GM19452 (cell line): ENCODE data around the gene TRAFD1.
"Not testable (repeated sequence)": the region's sequence is repeated elsewhere in the genome, so short reads cannot be mapped to it uniquely, and the experiment has no call there.

Experiments used
- ATAC-seq: cut with Tn5 transposase; IDR thresholded peaks from one replicate; pipeline ENCODE4 v1.9.1; 2021; ENCODE audit not compliant: unreplicated experiment

Gene TRAFD1

DNA sequence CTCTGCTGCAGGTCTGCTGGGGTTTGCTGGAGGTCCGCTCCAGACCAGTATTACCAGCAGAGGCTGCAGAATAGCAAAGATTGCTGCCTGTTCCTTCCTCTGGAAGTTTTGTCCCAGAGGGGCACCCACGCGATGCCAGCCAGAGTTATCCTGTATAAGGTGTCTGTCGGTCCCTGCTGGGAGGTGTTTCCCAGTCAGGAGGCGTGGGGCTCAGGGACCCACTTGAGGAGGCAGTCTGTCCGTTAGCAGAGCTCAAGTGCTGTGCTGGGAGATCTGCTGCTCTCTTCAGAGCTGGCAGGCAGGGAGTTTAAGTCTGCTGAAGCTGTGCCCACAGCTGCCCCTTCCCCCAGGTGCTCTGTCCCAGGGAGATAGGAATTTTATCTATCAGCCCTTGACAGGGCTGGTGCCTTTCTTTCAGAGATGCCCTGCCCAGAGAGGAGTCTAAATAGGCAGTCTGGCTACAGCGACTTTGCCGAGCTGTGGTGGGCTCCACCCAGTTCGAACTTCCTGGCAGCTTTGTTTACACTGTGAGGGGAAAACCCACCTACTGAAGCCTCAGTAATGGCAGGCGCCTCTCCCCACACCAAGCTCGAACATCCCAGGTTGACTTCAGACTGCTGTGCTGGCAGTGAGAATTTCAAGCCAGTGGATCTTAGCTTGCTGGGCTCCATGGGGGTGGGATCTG lies 33.2 kb downstream of the TRAFD1 start:
- not testable (repeated sequence) for ATAC-seq

DNA sequence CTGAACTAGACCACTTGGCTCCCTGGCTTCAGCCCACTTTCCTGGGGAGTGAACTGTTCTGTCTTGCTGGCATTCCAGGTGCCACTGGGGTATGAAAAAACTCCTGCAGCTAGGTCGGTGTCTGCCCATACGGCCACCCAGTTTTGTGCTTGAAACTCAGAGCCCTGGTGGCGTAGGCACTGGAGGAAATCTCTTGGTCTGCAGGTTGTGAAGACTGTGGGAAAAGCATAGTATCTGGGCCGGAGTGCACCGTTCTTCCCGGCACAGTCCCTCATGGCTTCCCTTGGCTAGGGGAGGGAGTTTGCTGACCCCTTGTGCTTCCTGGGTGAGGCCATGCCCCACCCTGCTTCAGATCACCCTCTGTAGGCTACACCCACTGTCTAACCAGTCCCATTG lies 33.8 kb downstream of the TRAFD1 start:
- ATAC-seq, result no peak

DNA sequence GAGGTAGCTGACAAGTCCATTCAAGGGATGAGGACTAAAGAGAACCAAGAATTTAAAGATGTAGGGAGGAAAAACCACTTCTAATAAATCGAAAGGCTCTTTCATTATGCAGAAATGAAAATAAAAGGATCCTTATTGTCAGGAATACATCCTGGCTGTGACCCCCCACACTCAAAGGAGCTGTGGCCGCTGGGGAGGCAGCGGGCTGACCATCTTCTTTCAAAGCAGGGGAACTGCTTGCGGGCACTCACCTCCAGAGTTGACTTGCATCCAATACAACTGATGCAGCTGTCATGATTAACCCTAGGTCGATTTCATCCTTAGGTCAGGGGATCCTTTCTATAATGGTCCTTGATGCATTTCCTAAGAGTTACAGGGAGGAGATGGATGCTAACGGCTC lies 35.3 kb downstream of the TRAFD1 start:
- ATAC-seq, result no peak

DNA sequence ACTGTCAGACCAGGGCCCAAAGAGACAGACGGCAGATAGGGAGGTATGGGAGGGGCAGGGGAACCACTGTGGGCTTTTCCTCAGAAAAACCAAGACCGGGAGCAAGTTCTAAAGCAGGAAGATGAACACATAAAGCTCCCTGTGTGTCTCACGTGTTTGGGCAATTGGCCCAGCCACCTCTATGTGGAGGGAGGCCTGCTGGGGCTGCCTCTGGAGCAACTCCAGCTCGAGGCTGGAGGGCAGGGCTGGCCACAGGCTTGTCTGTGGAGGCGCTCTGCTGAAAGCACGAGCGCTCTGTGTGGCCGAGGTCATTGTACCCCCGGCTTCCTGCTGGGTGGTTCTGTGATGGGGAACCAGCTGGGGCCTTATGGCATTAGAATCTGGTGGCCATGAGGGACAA lies 36.4 kb downstream of the TRAFD1 start:
- ATAC-seq, result no peak

DNA sequence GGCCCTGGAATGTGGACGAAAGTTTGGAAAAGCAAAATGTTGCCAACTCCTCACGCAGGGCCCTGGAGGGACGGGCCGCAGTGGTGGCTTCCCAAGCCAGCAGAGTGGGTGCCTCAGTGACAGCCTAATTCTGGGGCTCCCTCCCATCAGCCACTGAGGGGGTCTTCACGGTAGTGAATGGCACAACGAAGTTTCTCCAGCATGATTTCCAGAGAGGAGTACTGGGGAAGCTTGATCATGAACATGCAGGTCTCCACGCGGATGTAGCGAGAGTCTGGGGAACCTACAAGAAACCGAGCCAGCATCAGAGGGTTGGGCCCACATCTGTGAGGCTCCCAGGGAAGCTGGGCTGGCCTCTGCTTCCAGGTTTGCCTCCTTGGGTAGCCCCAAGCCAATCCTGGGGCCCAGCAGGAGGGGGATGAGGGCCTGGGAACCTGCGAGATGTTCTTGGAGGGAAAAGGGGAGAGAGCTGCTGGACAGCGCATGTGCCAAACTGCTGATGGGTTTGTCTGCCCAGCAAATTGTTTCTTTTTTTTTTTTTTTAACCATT lies 37.0 kb downstream of the TRAFD1 start:
- no peak for ATAC-seq

DNA sequence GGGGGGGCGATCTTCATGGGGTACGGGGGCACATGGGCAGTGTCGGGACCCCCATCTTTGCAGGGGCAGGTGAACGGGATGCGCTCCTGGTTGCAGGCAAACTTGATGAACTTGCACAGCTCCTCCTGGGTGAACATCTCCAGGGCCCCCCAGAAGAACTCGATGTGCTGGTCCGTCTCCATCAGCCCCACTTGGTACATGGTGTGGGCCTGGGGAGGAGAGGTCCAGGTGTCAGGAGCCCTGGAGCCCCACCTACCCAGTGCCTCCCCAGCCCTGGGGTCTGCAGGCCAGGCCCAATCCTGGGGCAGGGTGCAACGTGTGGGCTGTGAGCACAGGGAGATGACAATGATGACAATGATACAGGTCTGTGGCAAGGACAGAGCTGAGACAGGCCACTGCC lies 37.7 kb downstream of the TRAFD1 start:
- no peak for ATAC-seq

DNA sequence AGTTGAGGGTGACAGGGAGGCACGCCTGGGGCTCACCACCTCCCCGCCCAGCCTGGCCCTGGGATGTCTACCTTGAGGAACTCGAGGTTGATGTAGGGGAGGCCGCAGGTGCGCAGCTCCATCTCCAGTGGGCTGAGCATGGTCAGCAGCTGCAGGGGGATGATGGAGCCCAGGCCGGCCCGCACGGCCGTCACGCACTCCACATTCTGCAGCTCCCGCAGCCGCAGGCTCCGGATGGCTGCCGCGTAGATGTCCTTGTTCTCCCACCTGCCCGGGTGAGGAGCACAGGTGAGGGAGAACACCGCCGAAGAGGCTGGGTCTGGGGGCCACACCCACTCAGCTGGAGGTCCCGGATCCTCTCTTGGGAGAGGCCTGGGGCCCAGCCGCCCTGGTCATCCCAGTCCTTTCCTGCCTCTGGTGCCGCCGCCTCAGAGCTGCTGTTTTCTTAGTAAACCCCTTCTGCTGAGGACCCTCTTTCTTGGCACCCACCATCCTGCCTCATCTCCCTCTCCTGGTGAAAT lies 38.2 kb downstream of the TRAFD1 start:
- ATAC-seq, result no peak

DNA sequence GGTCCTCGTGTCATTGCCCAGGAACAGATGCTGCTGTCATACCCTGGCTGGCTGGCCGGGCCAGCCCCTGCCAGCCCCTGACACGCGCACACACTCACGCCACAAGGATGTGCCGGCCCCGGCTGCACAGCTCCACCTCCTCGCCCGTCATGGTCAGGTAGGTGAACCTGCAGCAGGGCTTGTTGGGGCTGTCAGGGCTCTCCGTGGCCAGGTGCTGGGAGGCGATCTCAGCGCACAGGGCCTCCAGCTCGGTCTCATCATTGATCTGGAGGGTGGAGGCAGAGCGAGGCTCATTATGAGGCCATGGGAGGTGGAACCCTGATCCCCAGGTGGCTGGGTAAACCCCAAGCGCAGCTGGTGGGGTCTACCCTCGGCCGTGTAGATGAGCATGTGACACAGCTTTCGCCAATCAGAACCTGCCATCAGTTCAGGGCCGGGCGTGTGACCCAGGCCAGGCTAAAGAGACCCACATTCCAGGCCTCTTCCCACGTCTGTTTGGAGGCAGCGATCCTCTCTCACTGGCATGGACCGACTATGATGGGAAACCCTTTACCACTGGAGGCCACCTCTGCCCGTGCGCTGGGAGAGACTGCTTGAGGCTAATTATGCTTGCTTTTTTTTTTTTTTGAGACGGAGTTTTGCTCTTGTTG lies 38.8 kb downstream of the TRAFD1 start:
- no peak for ATAC-seq

DNA sequence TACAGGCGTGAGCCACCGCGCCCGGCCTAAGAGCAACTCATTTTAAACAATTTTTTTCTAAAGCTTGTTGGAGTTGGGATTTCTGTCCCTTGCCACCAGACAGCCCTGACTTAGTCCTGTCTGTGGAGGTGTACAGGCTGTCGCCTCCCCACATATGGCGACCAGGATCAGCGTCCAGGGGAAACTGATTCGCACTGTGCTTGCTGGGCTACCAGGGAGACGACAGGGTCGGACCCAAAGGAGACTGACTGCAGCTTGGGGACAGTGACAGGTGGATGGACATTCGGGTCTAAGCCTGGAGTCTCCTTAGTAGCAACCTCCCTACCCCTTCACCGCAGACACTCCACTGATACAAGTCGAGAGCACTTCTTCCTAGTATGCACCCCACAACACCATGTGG lies 40.3 kb downstream of the TRAFD1 start:
- no peak for ATAC-seq

DNA sequence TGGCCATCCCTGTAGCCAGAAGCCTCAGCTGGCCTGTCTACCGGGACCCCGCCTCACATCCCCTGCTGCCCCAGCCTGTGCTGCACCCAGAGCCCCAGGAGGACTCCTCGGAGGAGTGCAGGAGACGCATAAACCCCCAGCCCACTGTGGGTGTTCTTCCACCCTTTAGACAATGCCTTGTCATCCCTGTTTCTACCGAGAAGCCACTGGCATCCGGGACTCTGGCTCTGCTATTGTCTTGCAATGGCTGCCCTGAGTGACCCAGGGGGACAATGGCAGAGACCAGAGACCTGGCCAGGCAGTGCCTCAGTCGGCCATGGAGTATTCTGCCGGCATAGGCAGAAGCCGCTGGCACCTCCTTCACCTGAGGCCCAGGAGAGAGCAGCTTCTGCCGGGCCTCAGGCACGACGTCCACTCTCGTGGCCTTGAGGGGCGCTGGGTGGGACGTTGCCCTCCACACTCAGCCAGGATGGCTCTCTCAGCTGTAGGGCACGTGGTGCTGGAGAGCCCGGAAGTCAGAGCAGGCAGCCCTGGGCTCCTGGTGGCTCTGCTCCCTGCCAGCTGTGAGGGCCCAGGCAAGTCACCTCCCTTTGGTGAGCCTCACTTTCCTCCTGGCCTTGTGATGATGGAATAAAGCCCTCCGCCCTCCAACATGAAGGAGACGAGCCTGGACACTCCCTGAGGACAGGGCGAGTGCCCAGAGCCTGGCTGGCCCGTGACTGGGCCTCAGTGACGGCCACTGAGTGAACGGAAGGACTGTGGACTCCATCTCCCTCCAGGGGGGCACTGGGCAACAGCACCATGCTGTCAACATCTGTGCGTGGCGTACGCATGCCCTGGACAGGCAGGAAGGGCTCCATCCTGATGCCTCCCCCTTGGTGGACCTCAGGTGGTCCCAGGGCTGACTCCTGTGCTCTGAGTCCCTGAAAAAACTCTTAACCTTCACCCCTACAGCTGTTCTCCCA lies 41.0 kb downstream of the TRAFD1 start:
- no peak for ATAC-seq

DNA sequence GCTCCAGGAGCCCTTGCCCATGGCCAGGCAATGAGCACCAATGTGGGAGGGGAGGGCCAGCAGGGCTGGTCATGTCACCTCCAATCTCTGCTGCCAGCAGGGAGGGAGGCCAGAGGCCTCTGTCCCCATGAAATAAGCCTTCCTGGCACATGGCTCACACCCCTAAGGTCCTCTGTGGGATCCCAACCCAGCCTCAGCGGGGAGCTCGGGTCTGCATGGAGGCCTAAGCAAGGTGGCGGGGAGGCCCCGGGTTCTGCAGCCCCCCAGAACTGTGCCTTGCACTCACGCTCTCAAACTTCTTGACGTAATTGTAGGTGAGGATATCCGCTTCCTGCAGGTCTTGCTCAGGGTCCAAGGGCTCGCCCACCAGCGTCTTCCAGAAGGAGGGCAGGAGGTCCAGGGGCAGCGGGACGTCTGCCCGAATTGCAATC lies 41.7 kb downstream of the TRAFD1 start:
- ATAC-seq, result no peak

DNA sequence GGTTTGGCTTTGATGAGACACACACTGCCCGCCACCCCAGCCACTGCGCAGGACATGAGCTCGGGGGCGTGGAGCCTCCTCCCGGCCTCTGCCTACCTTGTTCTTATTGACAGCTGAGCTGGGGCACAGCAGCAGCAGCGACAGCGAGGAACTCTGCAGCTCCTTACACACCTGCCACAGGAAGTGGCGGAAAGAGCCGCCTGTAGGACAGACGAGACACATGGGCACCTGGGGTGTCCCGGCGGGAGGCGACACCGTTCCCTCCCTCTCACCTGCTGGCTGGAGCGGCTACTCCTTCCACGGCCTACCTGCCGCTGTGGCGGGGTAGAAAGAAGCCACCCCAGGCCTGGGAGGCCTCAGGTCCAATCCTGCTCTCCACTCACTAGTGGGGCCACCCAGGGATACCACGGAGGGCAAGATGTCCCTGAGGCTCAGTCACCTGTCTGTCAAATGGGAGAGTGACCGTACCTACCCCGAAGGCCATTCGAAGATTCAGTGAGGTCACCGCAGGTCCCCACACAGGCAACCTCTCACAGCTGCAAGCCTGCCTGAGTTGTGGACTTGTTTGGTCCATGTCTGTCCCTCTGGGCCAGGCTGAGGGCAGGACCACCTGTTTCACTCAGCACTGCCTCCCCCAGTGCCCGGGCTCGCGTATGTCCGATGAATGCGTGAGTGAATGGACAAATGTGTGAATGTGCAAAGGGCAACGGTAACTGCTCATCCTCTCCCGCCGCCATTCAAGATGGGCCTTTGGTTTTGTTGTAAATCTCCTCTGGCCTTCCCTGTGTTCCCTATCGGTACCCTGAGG lies 42.6 kb downstream of the TRAFD1 start:
- ATAC-seq, result no peak

DNA sequence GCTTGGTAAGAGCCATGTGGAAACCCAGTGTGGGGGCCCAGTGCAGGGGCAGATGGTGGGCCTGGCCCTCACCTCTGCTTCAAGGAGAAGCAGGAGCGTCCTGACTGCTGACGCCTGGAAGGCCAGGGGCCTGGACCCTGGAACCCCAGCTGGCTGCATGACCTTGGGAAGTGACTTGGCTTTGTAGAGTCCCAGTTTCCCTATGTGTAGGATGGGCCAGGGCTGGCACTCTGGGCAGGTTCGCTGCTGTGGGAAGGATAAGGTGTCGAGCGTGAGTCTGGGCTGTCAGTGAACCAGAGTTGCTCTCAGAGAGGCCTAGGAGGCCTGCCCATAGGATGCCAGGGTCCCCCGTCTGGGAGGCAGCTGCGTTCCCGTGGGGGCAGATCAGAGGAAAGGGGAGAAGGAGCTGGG lies 43.2 kb downstream of the TRAFD1 start:
- no peak for ATAC-seq

DNA sequence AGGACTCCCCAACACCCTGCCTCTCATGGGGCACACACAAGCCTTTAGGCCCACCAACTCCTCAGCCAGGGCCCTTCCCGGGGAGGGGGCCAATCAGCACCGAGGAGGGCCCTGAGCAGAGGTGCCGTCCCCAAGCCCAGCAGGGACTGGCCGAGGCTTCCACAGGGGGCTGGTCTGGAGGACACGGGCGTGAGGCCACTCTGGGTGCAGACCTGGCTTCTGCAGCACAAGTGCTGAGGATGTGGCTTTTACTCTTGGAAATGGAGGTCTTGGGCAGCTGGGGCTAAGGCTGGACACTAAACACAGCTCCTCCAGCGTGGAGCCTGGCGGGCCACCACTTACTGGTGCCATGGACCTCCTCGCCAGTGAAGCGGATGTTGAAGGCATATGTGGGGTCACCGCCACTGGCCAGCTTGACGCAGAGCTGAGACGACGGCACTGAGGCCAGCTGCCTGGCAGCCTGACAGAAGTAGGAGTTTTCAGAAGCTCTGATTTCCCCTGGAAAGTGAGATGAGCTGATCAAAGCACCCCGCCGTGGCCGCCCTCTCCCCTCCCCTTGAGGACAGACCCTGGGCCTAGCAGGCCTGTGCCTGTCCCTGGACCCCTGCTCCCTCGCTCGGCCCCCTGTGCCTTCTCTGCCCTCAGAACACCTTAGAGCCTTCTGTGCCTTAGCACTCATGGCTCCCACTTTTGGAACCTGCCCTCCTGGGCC lies 44.0 kb downstream of the TRAFD1 start:
- ATAC-seq, result no peak

DNA sequence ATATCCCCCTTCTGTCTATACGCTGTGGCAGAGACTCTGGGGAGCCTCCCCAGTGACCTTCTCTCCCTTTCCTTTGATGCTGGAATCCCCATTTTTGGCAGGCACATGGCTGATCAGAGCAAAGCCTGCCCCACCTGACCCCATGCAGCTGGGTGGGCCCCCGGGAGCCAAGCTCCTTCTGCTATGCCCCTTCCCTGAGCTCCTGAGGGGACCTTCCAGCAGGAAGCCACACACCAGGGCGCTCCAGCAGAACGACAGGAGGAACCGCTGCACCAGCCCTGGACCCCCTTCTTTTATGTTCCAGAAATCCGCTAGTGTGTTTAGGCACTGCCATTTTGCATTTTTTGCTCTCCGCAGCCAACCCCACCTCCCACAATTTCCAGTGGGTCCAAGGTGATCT lies 44.6 kb downstream of the TRAFD1 start:
- no peak for ATAC-seq

DNA sequence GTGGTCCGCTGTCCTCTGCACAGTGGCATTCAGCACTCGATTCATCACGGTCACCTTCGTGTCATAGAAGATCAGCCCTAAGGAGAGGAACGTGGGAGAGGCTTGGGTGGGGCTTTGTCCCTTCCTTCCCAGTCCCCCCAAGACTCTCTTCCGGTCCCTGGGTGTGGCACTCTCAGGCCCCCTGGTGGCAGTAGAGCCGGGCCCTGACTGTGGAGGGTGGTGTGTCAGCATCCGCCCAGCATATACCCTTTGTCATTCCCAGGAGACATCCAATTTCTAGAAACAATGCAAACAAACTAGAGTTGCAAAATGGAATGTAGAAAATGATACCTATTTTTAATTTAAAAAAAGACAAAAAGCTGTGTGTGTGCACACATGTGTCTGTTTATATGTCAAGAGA lies 45.0 kb downstream of the TRAFD1 start:
- no peak for ATAC-seq

DNA sequence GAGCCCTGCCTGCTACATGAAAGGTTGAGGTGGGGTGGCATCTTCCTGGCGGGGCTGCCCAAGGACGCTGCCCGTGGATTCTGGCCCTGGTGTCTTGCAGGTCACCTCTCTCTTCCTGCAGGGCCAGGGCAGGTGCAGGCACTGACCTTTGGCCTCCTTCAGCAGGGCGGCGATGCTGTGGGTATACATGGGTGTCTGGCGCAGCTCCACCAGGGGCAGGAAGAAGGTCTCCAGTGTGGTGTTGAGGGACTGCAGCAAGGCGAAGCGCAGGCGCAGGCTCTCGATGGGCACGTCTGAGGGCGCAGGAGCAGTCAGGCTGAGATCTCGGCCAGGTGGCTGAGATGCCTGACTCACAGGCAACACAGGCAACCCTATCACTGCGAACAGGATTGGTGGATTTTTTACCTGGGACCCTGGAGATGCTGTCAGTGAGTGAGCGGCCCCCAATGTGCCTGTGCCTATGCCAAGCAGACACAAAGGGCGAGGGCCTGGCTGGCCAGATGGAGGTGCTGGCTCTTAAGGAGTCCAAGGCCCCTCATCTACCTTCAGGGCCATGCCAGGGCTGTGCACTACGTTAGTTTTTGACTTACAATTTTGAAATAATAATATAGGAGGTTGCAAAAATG lies 45.7 kb downstream of the TRAFD1 start:
- ATAC-seq, result no peak

DNA sequence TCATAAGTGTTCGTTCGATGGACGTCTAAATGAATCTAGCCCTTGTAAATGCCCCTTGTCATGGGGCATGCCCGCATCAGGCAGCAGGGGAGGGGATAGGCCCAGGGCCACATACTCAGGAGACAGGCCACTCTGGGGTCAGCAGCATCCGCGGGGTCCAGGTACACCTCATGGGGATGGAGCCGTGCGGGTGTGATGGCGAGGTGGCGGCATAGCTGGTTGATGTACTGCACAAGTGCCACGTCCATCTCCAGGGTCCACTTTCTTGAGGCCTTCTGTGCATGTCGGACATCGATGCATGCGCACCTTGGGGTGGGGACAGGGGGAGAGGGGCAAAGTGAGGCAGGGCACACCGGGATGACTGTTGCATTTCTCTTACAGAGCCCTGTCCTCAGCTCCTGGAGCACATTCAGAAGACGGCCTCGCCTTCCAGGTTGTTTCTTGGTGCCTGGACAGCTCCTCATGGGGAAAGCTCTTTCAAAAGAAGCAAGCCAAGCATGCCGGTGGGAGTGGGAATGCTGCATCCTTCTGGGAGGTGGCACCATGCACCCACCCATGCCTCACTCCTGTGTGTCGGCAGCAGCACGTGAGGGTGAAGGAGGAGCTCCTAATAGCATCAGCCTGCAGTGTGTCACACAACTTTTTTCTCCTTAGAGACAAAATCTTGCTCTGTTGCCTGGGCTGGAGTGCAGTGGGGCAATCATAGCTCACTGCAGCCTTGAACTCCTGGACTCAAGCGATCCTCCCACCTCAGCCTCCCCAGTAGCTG lies 47.4 kb downstream of the TRAFD1 start:
- ATAC-seq, result no peak
